Kidney epithelial cell (primary cell): ENCODE data around the gene MBNL2. TPM values are rescaled to one million over a fixed set of nuclear protein-coding genes. Genes with fewer than 3 reads are reported as not detected.
"Not testable (repeated sequence)": the region's sequence is repeated elsewhere in the genome, so short reads cannot be mapped to it uniquely, and the experiment has no call there.

Experiments
- DNase-seq: peaks from one replicate; pipeline ENCODE4 v3.0.0-alpha.2; 2010; ENCODE audit warnings: low read depth
- H3K27me3 ChIP-seq: 2 replicates; pipeline ENCODE4 v1.6.0; 2011; ENCODE audit warnings: low read length; ENCODE audit not compliant: control insufficient read depth, insufficient read depth
- H3K36me3 ChIP-seq: 2 replicates; pipeline ENCODE4 v1.5.1; 2011; ENCODE audit warnings: low read length; ENCODE audit not compliant: control insufficient read depth, insufficient read depth
- H3K4me3 ChIP-seq: 2 replicates; pipeline ENCODE4 v1.5.1; 2011; ENCODE audit warnings: low read depth, mild to moderate bottlenecking, control low read depth, low read length
- CTCF ChIP-seq: IDR thresholded peaks from 2 replicates; pipeline ENCODE4 v1.5.1; 2011; ENCODE audit warnings: mild to moderate bottlenecking, moderate library complexity, low read length, control low read depth, inconsistent platforms; ENCODE audit not compliant: insufficient read depth, poor library complexity, severe bottlenecking
- total RNA-seq: library from RNA; depleted of rRNA; stranded (reverse); fragments of >200 nt; gene quantifications from 2 replicates; pipeline ENCODE4 v1.2.3, GENCODE V29; 2015

Gene MBNL2
- total RNA-seq, 1 donor from 2014 or later: 42.4 TPM

- TF ChIP-seq CTCF: no peak
- Histone ChIP-seq H3K4me3 (no peak overlapping the region), H3K27me3 (no peaks in the 10 kb centered on the region), H3K36me3 (peaks cover 1% of the 10 kb centered on the region)
- DNase-seq: no peak
These were observed 126.5 kb downstream of the MBNL2 start for GRCh38 chr13:97348569-97349100.

GRCh38 chr13:97352012-97352411, 129.9 kb downstream of the MBNL2 start:
- not testable (repeated sequence) for H3K36me3 ChIP-seq, H3K27me3 ChIP-seq, DNase-seq, H3K4me3 ChIP-seq

GRCh38 chr13:97352815-97353214, 130.7 kb downstream of the MBNL2 start:
- TF ChIP-seq CTCF: no peak

GRCh38 chr13:97353927-97354675, 132.0 kb downstream of the MBNL2 start:
- Histone ChIP-seq H3K27me3 (no peaks in the 10 kb centered on the region), H3K36me3 (peaks cover 1% of the 10 kb centered on the region), H3K4me3 (no peak overlapping the region)
- DNase-seq: peak; percentile 12
- TF ChIP-seq CTCF: no peak

More at GRCh38 chr13:97352815-97353214, 130.7 kb downstream of the MBNL2 start:
- DNase-seq: no peak
- Histone ChIP-seq H3K36me3 (peaks cover 1% of the 10 kb centered on the region), H3K4me3 (no peak overlapping the region), H3K27me3 (no peaks in the 10 kb centered on the region)

GRCh38 chr13:97354808-97355207, 132.7 kb downstream of the MBNL2 start:
- Histone ChIP-seq H3K36me3 (no peaks in the 10 kb centered on the region), H3K4me3 (no peak overlapping the region), H3K27me3 (no peaks in the 10 kb centered on the region)
- DNase-seq: no peak
- no peak for TF ChIP-seq CTCF

GRCh38 chr13:97356592-97356991, 134.5 kb downstream of the MBNL2 start:
- H3K36me3 ChIP-seq: peaks cover 1% of the 10 kb centered on the region
- TF ChIP-seq CTCF: no peak

More at GRCh38 chr13:97356592-97356991, 134.5 kb downstream of the MBNL2 start:
- Histone ChIP-seq H3K27me3 (no peaks in the 10 kb centered on the region), H3K4me3 (no peak overlapping the region)
- no peak for DNase-seq
